ENCODE results near the gene RAD51B. TPM values are rescaled to one million over a fixed set of nuclear protein-coding genes. Genes with fewer than 3 reads are reported as not detected.

The RAD51B gene
- total RNA-seq, 1 donor from 2014 or later = 8.9 TPM

DNA sequence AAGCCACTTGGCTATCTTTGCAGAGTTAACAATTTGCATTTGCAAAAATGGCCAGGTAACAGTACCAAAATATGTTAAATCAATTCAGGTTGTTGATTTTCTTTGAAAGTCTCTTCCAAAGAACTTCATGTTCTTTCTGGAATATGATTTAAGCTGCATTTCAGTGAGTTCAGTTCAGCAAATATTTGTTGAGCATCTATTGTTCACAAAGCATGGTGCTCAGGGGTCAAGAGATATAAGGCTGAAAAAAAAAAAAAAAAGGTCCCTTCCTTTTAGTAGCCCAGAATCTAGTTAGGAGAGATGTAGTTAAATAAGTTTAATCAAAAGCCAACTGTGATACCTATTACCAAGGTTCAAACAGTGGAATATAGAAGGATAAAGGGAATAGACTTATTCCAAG lies 656.2 kb downstream of the RAD51B start:
- no peak for DNase-seq (ENCODE audit: low read depth in 2 of 2)

- peak; percentile 70 to 77 for DNase-seq (ENCODE audit: low read depth in 2 of 2)
These were observed 656.9 kb downstream of the RAD51B start for GRCh38 chr14:68476212-68477109.

GRCh38 chr14:68477110-68477455 lies 657.5 kb downstream of the RAD51B start:
- no peak for DNase-seq (ENCODE audit: low read depth in 2 of 2)

- DNase-seq (ENCODE audit: low read depth in 2 of 2) = no peak
These were observed 658.0 kb downstream of the RAD51B start for GRCh38 chr14:68477461-68478085.

GRCh38 chr14:68479247-68479646 lies 659.7 kb downstream of the RAD51B start:
- no peak for DNase-seq (ENCODE audit: low read depth in 2 of 2)

DNA sequence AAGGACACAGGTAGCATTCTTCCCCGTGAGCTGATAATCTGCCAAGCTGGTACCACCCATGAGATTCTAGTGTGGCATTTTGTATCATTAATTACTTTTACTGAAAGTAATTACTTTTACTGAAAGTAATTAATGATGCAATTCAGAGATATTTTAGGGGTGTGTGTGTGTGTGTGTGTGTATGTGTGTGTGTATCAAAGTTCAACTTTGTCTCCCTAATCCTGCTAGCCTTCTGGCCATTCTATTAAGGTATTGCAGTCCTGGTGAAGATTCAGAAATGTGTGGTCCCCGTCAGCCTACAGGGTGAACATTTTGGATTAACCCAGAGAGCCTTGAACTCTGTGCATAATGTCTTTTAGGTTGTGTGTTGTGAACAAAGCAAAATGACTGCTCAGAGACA lies 662.4 kb downstream of the RAD51B start:
- DNase-seq (ENCODE audit: low read depth in 2 of 2) = no peak

- DNase-seq (ENCODE audit: low read depth in 2 of 2) = no peak
These were observed 663.3 kb downstream of the RAD51B start for GRCh38 chr14:68482772-68483395.

DNA sequence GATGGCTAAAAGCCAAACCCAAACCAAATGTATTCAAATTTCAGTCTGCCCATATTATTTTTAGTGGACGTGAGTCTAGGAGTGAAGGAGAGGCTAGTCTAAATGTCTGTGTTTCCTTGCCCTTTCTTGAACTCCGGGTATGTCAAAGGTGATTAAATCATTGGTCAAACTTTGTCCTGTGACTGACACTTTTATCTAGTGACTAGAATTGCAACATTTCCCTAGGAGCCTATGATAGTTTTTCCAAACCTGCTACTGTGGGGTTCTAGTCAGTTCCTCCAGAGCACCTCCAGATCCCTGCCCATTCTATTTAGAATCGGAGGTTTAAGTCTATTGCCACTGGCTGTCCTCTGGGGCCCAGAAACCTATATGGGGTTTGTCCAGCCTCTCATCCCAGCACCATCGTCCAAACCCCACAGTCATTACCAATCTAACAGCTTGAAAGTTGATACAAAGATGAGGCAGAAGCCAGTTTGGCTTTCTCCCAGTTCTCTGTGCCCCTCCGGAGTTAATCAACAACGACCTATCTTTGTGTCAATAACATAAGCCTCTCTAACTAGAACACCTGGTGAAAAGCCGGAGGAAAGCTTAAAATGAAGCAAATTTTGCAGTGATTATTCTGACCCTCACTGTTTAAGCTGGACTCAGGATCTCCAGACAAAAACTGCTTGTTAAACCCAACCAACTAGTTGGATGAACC lies 666.6 kb downstream of the RAD51B start:
- no peak for DNase-seq (ENCODE audit: low read depth in 2 of 2)

- no peak for DNase-seq (ENCODE audit: low read depth in 2 of 2)
These were observed 667.2 kb downstream of the RAD51B start for GRCh38 chr14:68486809-68487208.

DNA sequence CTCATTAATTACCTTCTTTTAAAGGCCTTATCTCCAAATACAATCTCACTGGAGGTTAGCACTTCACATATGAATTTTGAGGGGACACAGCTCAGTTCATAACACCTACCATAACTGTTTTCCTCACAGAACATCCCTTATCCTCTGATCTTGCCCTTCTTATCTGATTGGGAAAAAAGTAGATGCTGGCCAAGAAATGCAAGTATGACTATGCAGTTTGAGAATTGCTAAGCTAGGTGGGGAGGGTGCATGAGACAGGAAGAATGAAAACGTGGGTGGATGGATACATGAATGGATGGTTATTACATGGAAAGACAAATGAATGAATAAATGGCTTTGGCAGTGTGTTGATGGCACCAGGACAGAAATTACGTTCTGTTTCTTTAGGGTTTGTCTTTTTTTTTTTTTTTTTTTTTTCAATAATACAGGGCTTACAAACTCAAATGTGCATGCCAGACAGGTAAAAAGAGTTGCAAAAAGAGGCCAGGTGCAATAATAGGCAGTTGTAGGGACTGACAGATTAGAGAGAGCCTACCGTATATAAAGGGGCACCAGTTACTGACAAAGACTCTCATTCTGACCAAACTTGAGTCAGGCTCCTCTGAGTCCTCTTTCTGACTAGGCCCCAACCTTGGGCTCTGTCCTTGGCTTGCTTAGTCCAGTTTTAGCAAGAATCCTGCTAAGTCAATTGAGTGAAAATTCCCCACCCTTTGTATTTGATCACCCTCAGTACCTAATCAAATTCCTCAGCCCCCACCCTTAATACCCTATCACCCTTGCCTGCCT lies 668.4 kb downstream of the RAD51B start:
- no peak for DNase-seq (ENCODE audit: low read depth in 2 of 2)

GRCh38 chr14:68491793-68492192 lies 672.2 kb downstream of the RAD51B start:
- no peak for DNase-seq (ENCODE audit: low read depth in 2 of 2)

GRCh38 chr14:68492381-68493151 lies 673.0 kb downstream of the RAD51B start:
- DNase-seq (ENCODE audit: low read depth in 2 of 2) = no peak

DNA sequence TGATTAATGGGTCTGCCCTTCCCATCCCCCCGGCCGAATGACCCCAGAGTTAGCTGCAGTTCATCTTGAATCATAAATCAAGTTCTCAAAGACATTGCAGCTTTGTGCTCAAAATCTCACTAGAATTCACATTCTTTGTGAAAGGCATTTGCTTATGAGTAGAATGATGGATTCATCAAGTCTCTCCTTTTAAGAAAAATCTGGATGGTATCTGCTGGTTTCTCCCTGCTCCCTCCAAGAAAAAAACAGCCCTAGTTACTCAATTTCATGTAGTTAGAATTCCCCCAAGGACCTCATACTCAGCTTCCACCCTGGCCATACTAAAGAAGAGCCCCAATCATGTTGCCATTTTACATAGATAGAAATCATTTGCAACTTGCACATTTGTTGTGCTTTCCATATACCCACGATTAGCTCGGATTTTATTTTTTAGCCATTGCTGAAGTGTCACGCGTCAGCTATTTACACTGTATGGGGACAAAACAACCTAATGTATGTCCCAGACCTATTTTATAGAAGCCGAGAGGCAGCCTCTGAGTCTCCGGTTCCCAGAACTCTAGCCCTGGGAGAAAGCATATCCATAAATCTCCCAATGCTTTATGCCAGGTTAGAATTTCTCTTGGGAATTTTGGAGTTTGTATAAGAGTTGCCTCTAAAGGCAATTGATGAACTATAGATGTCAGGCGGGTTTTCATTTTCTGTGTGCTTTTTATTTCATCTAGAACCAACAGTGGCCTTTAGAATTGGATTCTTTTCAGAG lies 673.8 kb downstream of the RAD51B start:
- no peak for DNase-seq (ENCODE audit: low read depth in 2 of 2)

GRCh38 chr14:68495101-68496039 lies 675.8 kb downstream of the RAD51B start:
- DNase-seq (ENCODE audit: low read depth in 2 of 2) = peak; percentile 56 to 68

- DNase-seq (ENCODE audit: low read depth in 2 of 2) = no peak
These were observed 677.4 kb downstream of the RAD51B start for GRCh38 chr14:68497011-68497410.

- no peak for DNase-seq (ENCODE audit: low read depth in 2 of 2)
These were observed 679.9 kb downstream of the RAD51B start for GRCh38 chr14:68499451-68499850.

DNA sequence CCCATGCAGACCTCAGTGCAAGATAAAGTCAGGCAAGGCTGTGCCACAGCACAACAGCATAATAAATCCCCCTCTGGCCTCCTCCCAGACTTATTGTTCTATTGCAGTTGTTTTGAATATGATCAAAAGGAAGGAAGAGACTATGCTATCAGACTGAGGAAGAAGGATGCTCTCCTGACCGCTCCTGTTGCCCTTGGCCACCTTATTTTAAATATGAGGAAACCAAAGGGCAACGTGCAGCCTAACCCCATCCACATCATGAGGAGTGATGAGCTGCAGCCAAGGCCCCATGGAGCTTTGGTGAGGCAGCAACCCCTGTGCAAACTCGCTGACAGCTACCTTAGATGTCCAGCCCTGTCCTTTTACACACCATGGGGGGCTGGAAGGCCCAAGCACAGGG lies 681.6 kb downstream of the RAD51B start:
- DNase-seq (ENCODE audit: low read depth in 2 of 2) = peak; percentile 69 to 96

DNA sequence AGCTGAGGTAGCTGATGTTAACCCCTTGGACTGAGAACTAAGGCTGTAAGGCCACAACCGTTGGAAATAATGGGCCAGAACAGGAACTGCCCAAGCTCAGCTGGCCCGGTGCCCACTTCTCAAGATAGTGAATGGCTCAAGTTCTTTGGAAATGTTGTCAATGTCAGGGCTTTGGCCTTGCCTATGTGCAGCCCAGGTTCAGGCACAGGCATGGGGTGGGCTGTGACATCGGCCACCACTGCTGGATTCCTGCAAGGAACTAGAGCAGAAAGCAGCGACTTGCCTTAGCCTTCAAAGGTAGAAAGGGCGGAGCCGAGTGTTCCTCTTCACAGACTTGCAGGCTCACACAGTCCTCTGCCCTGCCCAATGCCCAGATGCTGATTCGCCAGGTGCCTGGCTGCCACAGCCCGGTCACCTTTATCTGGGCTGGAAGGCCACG lies 682.1 kb downstream of the RAD51B start:
- peak in 1 of 2 donors; percentile 61 for DNase-seq (ENCODE audit: low read depth in 2 of 2)

Data from lung microvascular endothelial cell (primary cell).